SK-N-SH treated with all-trans-retinoic acid at 6 μM for 48 hours (cell line): ENCODE results near the gene DDX52.

Source experiments
- CSDC2 ChIP-seq: fragments of 250-450 bp; sonication (Bioruptor Pico); IDR thresholded peaks from 2 replicates; pipeline ENCODE4 v1.5.0; 2020; ENCODE audit warnings: mild to moderate bottlenecking, moderate library complexity
- CSRNP3 ChIP-seq: fragments of 250-450 bp; sonication (Bioruptor Pico); IDR thresholded peaks from 2 replicates; pipeline ENCODE4 v1.5.1; 2021; ENCODE audit warnings: mild to moderate bottlenecking, moderate library complexity
- PATZ1 ChIP-seq: fragments of 250-450 bp; sonication (Bioruptor Pico); IDR thresholded peaks from 2 replicates; pipeline ENCODE4 v1.8.0; 2020; ENCODE audit warnings: mild to moderate bottlenecking, moderate library complexity, borderline replicate concordance
- RARB ChIP-seq: fragments of 250-450 bp; sonication (Bioruptor Pico); IDR thresholded peaks from 2 replicates; pipeline ENCODE4 v1.8.0; 2021; ENCODE audit warnings: mild to moderate bottlenecking, moderate library complexity
- TSHZ2 ChIP-seq: fragments of 250-450 bp; sonication (Bioruptor Pico); IDR thresholded peaks from 2 replicates; pipeline ENCODE4 v1.5.0; 2020; ENCODE audit warnings: mild to moderate bottlenecking, moderate library complexity
- ZNF565 ChIP-seq: fragments of 450-650 bp; formaldehyde crosslinking; conservative IDR thresholded peaks from 2 replicates; pipeline ENCODE4 v1.5.0; 2020; ENCODE audit warnings: low read depth, mild to moderate bottlenecking, moderate library complexity
- ZNF8 ChIP-seq: fragments of 450-650 bp; formaldehyde crosslinking; IDR thresholded peaks from 2 replicates; pipeline ENCODE4 v1.5.0; 2020; ENCODE audit warnings: mild to moderate bottlenecking, moderate library complexity

- TF ChIP-seq ZNF565: no peak
- no peak for TF ChIP-seq RARB (CRISPR knock-in tag)
- no peak for TF ChIP-seq CSDC2 (CRISPR knock-in tag)
- no peak for TF ChIP-seq CSRNP3
- TF ChIP-seq PATZ1 (CRISPR knock-in tag): no peak
- no peak for TF ChIP-seq ZNF8 (CRISPR knock-in tag)
- no peak for TF ChIP-seq TSHZ2 (CRISPR knock-in tag)
Measured at GRCh38 chr17:37689317-37689716, 46.1 kb upstream of the DDX52 start.
